Keratinocyte (primary cell): ENCODE results near the gene FAM117A.

ENCODE experiments used
- CTCF ChIP-seq, 3 experiments: IDR thresholded peaks in 1 of 3; conservative IDR thresholded peaks in 1 of 3; optimal IDR thresholded peaks in 1 of 3; 2 replicates in 2 of 3; 3 replicates in 1 of 3; pipeline versions ENCODE3 to v1.5.1; 2011; ENCODE audit warnings: low read length in 3 of 3, mild to moderate bottlenecking in 3 of 3, moderate library complexity in 2 of 3, control low read depth in 1 of 3, inconsistent platforms in 1 of 3; ENCODE audit not compliant: insufficient read depth in 2 of 3; ENCODE audit errors: extremely low read depth in 1 of 3
- EZH2 ChIP-seq: IDR thresholded peaks from one replicate; pipeline ENCODE4 v1.6.1; 2012; ENCODE audit warnings: inconsistent platforms, mild to moderate bottlenecking, low read length, moderate library complexity

GRCh38 chr17:49748223-49748622 lies 15.7 kb downstream of the FAM117A start:
- no peak for TF ChIP-seq CTCF (optimal IDR thresholded peaks at IDR 0.05 in 1 of 3, IDR thresholded peaks at IDR 0.05 in 1 of 3, conservative IDR thresholded peaks at IDR 0.05 in 1 of 3; ENCODE audit: extremely low read depth in 1 of 3, insufficient read depth in 2 of 3, low read length in 3 of 3)
- no peak for TF ChIP-seq EZH2
